Glutamatergic neuron (in vitro differentiated cells): ENCODE data around the gene UBE2A. TPM values are rescaled to one million over a fixed set of nuclear protein-coding genes. Genes with fewer than 3 reads are reported as not detected.

Experiments
- DNase-seq: peaks from one replicate; pipeline ENCODE4 v3.0.0; 2022
- H3K27ac Mint-ChIP-seq: one replicate; pipeline ENCODE4 v1.8.0; 2020; ENCODE audit warnings: mild to moderate bottlenecking, mixed read lengths, inconsistent platforms; ENCODE audit not compliant: unreplicated experiment
- H3K27me3 Mint-ChIP-seq: one replicate; pipeline ENCODE4 v1.8.0; 2020; ENCODE audit warnings: mild to moderate bottlenecking, moderate library complexity, mixed read lengths, inconsistent platforms; ENCODE audit not compliant: unreplicated experiment
- H3K36me3 Mint-ChIP-seq: one replicate; pipeline ENCODE4 v1.8.0; 2020; ENCODE audit warnings: mild to moderate bottlenecking, mixed read lengths, inconsistent platforms; ENCODE audit not compliant: unreplicated experiment
- H3K4me1 Mint-ChIP-seq: one replicate; pipeline ENCODE4 v1.8.0; 2020; ENCODE audit warnings: mild to moderate bottlenecking, low read depth, mixed read lengths, inconsistent platforms; ENCODE audit not compliant: unreplicated experiment
- H3K4me3 Mint-ChIP-seq: one replicate; pipeline ENCODE4 v1.8.0; 2020; ENCODE audit warnings: mild to moderate bottlenecking, mixed read lengths, inconsistent platforms; ENCODE audit not compliant: unreplicated experiment
- H3K9me3 Mint-ChIP-seq: one replicate; pipeline ENCODE4 v1.8.0; 2020; ENCODE audit warnings: mild to moderate bottlenecking, moderate library complexity, mixed read lengths, inconsistent platforms; ENCODE audit not compliant: unreplicated experiment
- total RNA-seq: library from RNA; stranded (reverse); fragmentation: NEBNext Ultra II Directional; extraction: Animal tissue kit (Norgen Biotek cat#: 25700); gene quantifications from one replicate; pipeline ENCODE4 v1.2.1, GENCODE V29; 2021; ENCODE audit not compliant: unreplicated experiment
- TF ChIP-seq, protein P1 (sequence below): fragments of 200-600 bp; sonication (generic); IDR thresholded peaks from one replicate; pipeline ENCODE4 v1.5.0; 2021; ENCODE audit not compliant: partially characterized antibody, unreplicated experiment

The UBE2A gene
- total RNA-seq, 1 donor from 2014 or later: 56.3 TPM

DNA sequence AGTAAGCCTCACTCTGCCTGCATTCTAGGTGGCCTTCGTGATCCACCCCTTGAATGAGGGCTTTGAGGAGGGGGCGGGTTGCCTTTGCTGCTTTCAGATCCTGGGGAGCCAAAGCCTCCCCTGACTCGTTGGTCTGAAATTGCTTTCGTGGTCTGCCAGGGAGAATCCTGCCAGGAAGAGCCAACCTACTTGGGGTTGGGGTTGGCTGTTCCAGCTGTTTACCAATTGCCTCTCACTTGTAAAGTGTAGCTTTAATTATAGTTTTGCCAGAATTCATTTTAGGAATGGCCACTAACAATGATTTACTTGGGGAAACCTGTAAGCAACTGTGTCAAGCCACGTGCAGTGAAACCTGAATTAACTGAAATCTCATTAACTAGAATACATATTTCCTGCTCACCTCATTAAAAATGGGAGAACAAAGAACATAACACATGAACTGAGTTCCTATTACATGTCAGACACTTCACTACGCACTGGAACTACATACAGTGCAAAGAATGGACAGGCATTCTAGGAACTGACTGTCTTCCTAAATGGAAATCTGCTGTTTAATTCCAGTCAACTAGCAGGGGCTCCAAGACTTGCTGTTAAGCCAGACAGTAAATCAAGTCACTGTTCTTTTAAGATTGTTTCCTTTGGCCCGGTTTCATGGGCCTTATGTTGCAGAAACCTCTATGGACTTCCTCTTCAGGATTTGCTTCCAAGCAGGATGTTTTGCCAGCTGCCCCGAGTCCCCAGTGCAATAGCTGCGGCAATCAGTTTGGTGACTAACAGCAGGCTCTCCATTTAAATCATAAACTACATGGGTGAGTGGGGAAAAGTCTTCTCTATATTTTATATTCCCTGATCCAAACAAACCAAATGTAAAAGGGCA, 48.2 kb downstream of the UBE2A start:
- Mint-ChIP-seq H3K27me3 (no peaks in the 10 kb centered on the region), H3K36me3 (no peaks in the 10 kb centered on the region), H3K4me3 (no peak overlapping the region), H3K27ac (no peak overlapping the region), H3K4me1 (peaks cover 3% of the 10 kb centered on the region), H3K9me3 (peaks cover 5% of the 10 kb centered on the region)
- TF ChIP-seq, protein P1, sequence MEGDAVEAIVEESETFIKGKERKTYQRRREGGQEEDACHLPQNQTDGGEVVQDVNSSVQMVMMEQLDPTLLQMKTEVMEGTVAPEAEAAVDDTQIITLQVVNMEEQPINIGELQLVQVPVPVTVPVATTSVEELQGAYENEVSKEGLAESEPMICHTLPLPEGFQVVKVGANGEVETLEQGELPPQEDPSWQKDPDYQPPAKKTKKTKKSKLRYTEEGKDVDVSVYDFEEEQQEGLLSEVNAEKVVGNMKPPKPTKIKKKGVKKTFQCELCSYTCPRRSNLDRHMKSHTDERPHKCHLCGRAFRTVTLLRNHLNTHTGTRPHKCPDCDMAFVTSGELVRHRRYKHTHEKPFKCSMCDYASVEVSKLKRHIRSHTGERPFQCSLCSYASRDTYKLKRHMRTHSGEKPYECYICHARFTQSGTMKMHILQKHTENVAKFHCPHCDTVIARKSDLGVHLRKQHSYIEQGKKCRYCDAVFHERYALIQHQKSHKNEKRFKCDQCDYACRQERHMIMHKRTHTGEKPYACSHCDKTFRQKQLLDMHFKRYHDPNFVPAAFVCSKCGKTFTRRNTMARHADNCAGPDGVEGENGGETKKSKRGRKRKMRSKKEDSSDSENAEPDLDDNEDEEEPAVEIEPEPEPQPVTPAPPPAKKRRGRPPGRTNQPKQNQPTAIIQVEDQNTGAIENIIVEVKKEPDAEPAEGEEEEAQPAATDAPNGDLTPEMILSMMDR: no peak
- DNase-seq: no peak

GRCh38 chrX:119624417-119624816, 50.1 kb downstream of the UBE2A start:
- no peak for DNase-seq
- peaks cover 5% of the 10 kb centered on the region for H3K9me3 Mint-ChIP-seq
- H3K36me3 Mint-ChIP-seq: no peaks in the 10 kb centered on the region
- TF ChIP-seq, protein P1: no peak
- no peaks in the 10 kb centered on the region for H3K27me3 Mint-ChIP-seq
- no peak overlapping the region for H3K27ac Mint-ChIP-seq
- H3K4me1 Mint-ChIP-seq: peaks cover 3% of the 10 kb centered on the region
- no peak overlapping the region for H3K4me3 Mint-ChIP-seq

DNA sequence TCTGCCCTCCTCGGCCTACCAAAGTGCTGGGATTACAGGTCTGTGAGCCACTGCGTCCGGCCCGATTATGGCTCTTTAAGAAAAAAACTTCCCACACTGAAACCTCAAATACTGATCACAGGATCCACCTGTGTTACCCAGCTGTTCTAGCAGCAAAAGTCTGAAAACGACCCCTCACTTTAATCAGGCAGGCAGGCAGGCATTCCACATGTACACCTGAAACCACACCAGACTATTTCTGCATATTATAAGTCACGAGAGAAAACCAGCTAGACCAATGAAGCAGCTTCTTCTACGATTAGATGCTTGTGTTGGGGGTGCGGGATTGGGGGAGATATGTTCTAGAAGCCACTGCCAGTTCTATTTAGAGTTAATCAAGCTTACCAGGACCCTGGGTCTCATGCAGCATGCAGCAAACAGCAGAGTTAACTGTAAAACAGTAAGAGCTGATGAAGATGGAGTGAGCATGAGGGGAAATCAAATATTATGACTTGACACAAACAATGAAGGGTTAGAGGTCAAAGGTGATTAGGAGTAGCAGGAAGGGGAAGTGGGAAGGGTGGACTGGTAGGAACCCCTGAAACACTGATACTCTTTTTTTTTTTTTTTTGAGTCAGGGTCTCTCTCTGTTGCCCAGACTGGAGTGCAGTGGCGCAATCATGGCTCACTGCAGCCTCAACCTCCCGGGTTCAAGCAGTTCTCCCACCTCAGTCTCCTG, 50.7 kb downstream of the UBE2A start:
- Mint-ChIP-seq H3K4me1 (peaks cover 5% of the 10 kb centered on the region), H3K27me3 (no peaks in the 10 kb centered on the region), H3K36me3 (no peaks in the 10 kb centered on the region), H3K4me3 (no peak overlapping the region), H3K9me3 (peaks cover 4% of the 10 kb centered on the region), H3K27ac (no peak overlapping the region)
- DNase-seq: no peak
- TF ChIP-seq, protein P1: no peak

DNA sequence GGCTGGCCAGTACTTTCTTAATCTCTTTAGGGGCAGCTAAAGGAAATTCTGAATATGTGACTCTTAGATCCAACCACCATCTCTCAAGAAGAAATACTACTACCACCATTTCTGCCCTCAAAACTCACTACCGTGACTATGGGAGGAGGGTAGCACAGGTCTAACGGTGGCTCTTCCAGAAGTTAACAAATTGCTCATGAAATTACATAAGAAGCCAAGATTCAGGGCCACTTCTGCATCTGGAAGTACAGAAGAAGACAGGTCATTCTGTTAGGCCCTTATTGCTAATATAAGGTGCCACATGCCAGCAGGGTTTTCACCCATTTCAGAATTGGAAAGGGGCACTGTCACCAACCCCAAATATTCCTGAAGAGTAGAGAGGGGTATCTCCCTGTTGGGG, 51.5 kb downstream of the UBE2A start:
- no peak for DNase-seq
- H3K9me3 Mint-ChIP-seq: peaks cover 4% of the 10 kb centered on the region
- no peak overlapping the region for H3K4me3 Mint-ChIP-seq
- no peak overlapping the region for H3K27ac Mint-ChIP-seq
- H3K4me1 Mint-ChIP-seq: peaks cover 5% of the 10 kb centered on the region
- H3K36me3 Mint-ChIP-seq: no peaks in the 10 kb centered on the region
- TF ChIP-seq, protein P1: no peak
- H3K27me3 Mint-ChIP-seq: no peaks in the 10 kb centered on the region

Other genes starting within 250 kb of the UBE2A start
- gene SLC25A43, start 175.2 kb upstream of the UBE2A start, total RNA-seq: 1.0 TPM
- 179 TPM for gene SLC25A5, start 106.1 kb upstream of the UBE2A start, total RNA-seq
- gene STEEP1, start 9.2 kb upstream of the UBE2A start, total RNA-seq: 28.7 TPM
- 6.8 TPM for gene NKRF, start 31.9 kb downstream of the UBE2A start, total RNA-seq
- 243 TPM for gene SEPTIN6, start 118.6 kb downstream of the UBE2A start, total RNA-seq
- gene SOWAHD, start 184.0 kb downstream of the UBE2A start, total RNA-seq: not detected
- gene RPL39, start 217.1 kb downstream of the UBE2A start, total RNA-seq: 1,088 TPM